ENCODE data around the gene TSHZ2.

Gene TSHZ2

DNA sequence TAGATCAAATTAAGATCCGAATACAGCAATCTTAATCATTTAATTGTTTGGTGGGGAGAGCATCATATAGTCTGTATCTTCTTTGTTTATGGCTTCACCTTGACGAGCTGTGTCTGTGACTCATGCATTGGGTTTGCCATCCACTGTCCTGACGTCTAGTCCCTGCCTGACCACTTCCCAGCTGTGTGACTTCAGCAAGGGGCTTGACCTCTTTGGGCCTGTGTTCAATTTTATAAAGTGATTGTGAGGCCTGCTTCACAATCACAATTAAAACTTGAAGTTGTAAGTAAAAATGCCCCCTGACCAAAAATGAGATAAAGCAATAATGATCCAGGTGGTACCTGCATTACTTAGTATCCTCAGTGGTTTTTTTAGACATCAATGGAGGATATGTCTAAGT, 412.2 kb downstream of the TSHZ2 start:
- CTCF ChIA-PET, result no interaction called here
- no peak for DNase-seq (ENCODE audit: extremely low spot score)
- POLR2A ChIA-PET, result no interaction called here
- TF ChIP-seq, protein P1, sequence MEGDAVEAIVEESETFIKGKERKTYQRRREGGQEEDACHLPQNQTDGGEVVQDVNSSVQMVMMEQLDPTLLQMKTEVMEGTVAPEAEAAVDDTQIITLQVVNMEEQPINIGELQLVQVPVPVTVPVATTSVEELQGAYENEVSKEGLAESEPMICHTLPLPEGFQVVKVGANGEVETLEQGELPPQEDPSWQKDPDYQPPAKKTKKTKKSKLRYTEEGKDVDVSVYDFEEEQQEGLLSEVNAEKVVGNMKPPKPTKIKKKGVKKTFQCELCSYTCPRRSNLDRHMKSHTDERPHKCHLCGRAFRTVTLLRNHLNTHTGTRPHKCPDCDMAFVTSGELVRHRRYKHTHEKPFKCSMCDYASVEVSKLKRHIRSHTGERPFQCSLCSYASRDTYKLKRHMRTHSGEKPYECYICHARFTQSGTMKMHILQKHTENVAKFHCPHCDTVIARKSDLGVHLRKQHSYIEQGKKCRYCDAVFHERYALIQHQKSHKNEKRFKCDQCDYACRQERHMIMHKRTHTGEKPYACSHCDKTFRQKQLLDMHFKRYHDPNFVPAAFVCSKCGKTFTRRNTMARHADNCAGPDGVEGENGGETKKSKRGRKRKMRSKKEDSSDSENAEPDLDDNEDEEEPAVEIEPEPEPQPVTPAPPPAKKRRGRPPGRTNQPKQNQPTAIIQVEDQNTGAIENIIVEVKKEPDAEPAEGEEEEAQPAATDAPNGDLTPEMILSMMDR (IDR thresholded peaks at IDR 0.05; ENCODE audit: control extremely low read depth, extremely low read depth, low read depth, missing control alignments), result no peak

DNA sequence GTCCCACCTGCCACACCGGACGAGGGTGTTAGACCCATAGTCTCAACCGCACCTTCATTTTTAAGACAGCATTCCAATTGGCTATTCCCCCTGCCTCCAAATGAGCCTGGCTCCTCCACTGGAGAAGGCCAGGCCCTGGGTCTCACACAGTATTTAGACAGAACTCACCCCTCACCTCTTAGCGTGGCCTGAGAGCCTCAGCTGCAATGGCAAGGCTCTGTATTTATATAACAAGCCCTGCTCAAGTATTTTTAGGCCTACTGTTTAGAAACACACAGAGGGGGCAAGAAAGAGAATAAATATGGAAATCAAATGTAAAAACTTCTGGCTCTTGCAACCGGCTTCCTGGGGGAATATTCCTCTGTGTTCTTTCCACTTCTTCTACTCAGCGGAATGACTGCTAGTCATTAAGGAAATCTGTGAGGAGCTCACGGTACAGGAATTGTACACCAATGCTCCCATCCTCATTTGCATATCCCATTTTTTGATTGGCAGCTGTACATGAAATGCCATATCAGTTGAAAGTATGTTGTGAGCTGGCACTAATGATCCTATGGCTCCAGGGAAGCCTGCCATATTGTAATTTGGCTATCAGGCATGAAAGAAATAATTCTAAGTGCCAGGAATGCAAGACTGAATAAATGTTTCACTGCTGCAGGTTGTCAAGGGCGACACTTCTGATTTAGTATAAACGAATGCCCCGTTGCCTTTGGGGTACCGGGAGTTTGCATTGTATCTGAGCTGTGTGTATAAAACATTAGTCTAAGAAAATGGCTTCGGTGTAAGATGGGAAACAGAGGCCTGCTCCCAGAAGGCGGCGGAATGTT, 414.0 kb downstream of the TSHZ2 start:
- TF ChIP-seq, protein P1 (IDR thresholded peaks at IDR 0.05; ENCODE audit: control extremely low read depth, extremely low read depth, low read depth, missing control alignments), result no peak
- DNase-seq (ENCODE audit: extremely low spot score), result no peak
- POLR2A ChIA-PET, result no interaction called here
- CTCF ChIA-PET, result no interaction called here

DNA sequence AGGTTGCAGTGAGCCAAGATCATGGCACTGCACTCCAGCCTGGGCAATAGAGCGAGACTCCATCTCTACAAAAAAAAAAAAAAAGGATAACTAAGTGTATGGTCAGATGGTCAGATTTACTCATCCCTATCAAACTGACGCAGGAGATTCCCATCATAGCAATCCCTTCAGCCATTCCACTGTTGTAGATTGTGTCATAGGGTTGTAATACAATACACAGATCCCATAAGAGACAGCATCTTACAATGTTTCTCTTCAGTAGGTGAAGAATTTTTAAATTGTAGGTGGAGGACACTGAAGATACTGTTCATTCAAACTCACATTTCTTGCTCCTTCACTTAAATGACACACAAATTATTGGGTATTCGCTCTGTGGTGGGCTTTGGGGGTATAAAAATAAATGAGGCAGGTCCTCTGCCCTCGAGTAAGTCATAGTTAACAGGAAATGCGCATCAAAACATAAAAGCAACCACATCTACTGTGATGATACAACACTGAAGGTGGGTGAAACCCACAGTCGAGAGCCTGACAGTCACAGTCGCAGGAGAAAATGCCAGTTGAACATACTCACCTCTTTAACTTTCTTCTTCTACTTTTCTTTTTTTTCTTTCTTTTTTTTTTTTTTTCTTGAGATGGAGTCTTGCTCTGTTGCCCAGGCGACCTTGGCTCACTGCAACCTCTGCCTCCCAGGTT, 416.0 kb downstream of the TSHZ2 start:
- DNase-seq (ENCODE audit: extremely low spot score), result no peak
- TF ChIP-seq, protein P1 (IDR thresholded peaks at IDR 0.05; ENCODE audit: control extremely low read depth, extremely low read depth, low read depth, missing control alignments), result no peak
- ChIA-PET CTCF (no interaction called here), POLR2A (no interaction called here)

DNA sequence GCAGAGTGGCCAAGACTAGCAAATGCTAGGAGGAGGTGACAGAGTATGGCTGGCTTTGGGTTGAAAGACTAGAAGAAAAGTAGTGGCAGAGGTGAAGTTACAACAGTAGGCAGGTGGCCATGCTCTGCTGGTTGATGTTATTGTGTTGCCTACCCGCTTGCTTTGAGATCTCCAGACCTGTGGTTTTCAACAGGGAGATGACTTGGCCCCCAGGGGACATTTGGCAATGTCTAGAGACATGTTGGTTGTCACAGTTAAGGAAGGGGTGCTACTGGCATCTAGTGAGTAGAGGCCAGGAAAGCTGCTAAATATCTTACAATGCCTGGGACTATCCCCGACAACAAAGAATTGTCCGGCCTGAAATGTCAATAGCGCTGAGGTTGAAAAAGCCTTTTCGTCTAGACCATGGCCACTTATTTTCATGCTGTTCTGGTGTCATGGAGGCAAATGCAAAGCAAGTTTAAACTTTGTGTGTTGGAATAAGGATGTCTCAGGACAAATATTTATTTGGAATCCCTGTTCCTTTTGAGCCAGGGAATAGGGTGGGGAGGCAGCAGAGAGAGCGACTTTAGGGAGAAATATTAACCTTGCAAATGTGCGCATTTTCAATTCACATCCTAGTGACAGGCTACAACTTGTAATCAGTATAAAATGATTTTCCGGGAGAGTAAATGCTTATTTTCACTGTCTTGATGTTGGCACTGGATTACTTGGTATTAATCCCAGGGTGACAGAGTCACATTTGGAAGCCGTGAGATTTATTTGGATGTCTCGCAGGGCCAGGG, 417.6 kb downstream of the TSHZ2 start:
- ChIA-PET CTCF (no interaction called here), POLR2A (no interaction called here)
- no peak for DNase-seq (ENCODE audit: extremely low spot score)
- TF ChIP-seq, protein P1 (IDR thresholded peaks at IDR 0.05; ENCODE audit: control extremely low read depth, extremely low read depth, low read depth, missing control alignments), result no peak

DNA sequence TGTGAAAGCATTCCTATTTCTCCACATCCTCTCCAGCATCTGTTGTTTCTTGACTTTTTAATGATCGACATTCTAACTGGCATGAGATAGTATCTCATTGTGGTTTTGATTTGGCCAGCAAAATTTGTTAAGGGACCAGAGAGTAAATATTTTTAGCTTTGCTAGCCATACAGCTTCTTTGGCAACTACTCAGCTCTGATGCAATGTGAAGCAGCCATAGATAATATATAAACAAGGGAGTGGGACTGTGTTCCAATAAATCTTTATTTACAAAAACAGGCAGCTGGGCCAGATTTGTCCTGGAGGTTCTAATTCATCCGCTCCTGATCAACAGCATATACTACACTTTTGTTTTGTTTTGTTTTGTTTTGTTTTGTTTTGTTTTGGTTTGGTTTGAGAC, 418.6 kb downstream of the TSHZ2 start:
- ChIA-PET CTCF (no interaction called here), POLR2A (no interaction called here)
- TF ChIP-seq, protein P1 (IDR thresholded peaks at IDR 0.05; ENCODE audit: control extremely low read depth, extremely low read depth, low read depth, missing control alignments), result no peak

DNA sequence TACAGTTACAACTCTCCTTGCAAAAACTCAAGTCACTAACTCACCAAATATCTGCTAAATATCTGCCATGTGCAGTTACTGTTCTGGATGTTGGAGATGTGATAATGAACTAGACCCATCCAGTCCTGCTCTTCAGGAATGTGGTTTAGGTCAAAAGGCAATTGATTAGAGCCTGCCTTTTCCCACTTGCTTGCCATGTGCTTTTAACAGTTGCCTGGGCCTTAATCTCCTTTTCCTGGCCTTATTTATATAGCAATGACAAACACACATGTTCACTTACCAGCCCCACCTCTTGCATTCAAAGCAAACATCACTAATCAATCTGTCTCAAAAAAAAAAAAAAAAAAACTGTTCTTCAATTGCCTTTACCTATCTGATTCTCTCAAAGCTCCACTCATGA, 422.3 kb downstream of the TSHZ2 start:
- CTCF ChIA-PET, result interaction anchor here (1.2 kb wide), 1 partner anchor 702 kb away, joined by 3 read pairs; no protein-coding TSS in a partner anchor

More for the DNA sequence above, 418.6 kb downstream of the TSHZ2 start:
- DNase-seq (ENCODE audit: extremely low spot score), result no peak

More for the DNA sequence above, 422.3 kb downstream of the TSHZ2 start:
- TF ChIP-seq, protein P1 (IDR thresholded peaks at IDR 0.05; ENCODE audit: control extremely low read depth, extremely low read depth, low read depth, missing control alignments), result no peak
- DNase-seq (ENCODE audit: extremely low spot score), result no peak
- POLR2A ChIA-PET, result no interaction called here
